Vagina (tissue), 2 donors: ENCODE data around the gene WNT9B. TPM values are rescaled to one million over a fixed set of nuclear protein-coding genes. Genes with fewer than 3 reads are reported as not detected.
"Not testable (repeated sequence)": the region's sequence is repeated elsewhere in the genome, so short reads cannot be mapped to it uniquely, and the experiment has no call there.

Source experiments
- DNase-seq, 2 donors: peaks; one replicate each; pipeline ENCODE4 v3.0.0-alpha.2; 2017; ENCODE audit errors: extremely low spot score in 2 of 2
- H3K27ac ChIP-seq: fragments of 200-600 bp; sonication (generic); one replicate; pipeline ENCODE4 v1.5.1; 2019
- H3K27me3 ChIP-seq: fragments of 200-600 bp; sonication (generic); one replicate; pipeline ENCODE4 v1.5.1; 2019
- H3K36me3 ChIP-seq, 2 donors: fragments of 200-600 bp; sonication (generic); one replicate each; pipeline ENCODE4 v1.5.1; 2017 to 2019
- H3K4me1 ChIP-seq: fragments of 200-600 bp; sonication (generic); one replicate; pipeline ENCODE4 v1.5.1; 2019
- H3K4me3 ChIP-seq, 2 donors: fragments of 200-600 bp; sonication (generic); 1 replicate in 1 of 2; 2 replicates in 1 of 2; pipeline ENCODE4 v1.5.1; 2016 to 2019
- H3K9me3 ChIP-seq: fragments of 200-600 bp; sonication (generic); one replicate; pipeline ENCODE4 v1.5.1; 2019
- POLR2A ChIP-seq, 2 donors: fragments of 450-650 bp; IDR thresholded peaks; one replicate each; pipeline ENCODE4 v1.6.1; 2017; ENCODE audit warnings: antibody characterized with exemption in 2 of 2, mild to moderate bottlenecking in 2 of 2, moderate library complexity in 2 of 2
- POLR2AphosphoS5 ChIP-seq, 2 donors: sonication (generic); formaldehyde crosslinking; IDR thresholded peaks; one replicate each; pipeline ENCODE4 v1.9.0; 2017; ENCODE audit warnings: antibody characterized with exemption in 2 of 2, mild to moderate bottlenecking in 2 of 2, low read depth in 1 of 2; ENCODE audit not compliant: insufficient read depth in 1 of 2
- intact Hi-C: fragments of 100-400 bp; cut with DNase I; formaldehyde crosslinking; loops from one replicate; pipeline ENCODE4 v1.15.1; 2023
- total RNA-seq: library from RNA; depleted of rRNA; stranded (reverse); fragments of >200 nt; gene quantifications from one replicate; pipeline ENCODE4 v1.2.3, GENCODE V29; 2016
- TF ChIP-seq, protein P1 (sequence below), 3 experiments: fragments of 450-650 bp in 2 of 3; fragments of 200-600 bp in 1 of 3; sonication (generic) in 1 of 3; IDR thresholded peaks; one replicate each; pipeline ENCODE4 v1.5.1; 2017 to 2019; ENCODE audit warnings: antibody characterized with exemption in 3 of 3, mild to moderate bottlenecking in 2 of 3, moderate library complexity in 2 of 3

WNT9B gene
- total RNA-seq, 1 donor from 2014 or later, result not detected

DNA sequence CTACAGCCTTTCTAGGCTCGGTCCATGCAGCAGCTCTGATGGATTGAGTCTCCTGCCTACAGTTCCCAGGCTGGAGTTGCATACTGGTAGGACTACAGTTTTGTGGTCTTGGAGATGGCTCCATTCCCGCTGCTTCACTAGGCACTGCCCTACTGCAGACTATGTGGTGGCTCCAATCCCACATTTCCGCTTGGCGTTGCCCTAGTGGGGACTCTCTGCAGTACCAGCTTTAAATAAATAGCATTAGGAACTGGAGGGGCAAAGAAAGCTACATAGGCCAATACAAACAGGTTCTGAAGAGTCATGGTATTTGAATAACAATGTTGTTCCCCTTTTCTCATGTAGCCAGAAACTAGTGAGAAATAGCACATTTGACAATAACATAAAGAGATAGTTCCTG is 66.1 kb downstream of the WNT9B start:
- H3K4me1 ChIP-seq, result peaks cover 4% of the 10 kb centered on the region
- DNase-seq, result no peak
- H3K36me3 ChIP-seq, result no peaks in the 10 kb centered on the region
- no peak overlapping the region for H3K4me3 ChIP-seq
- TF ChIP-seq POLR2A (IDR thresholded peaks at IDR 0.05) (no peak), POLR2AphosphoS5 (IDR thresholded peaks at IDR 0.05; ENCODE audit: insufficient read depth in 1 of 2, low read depth in 1 of 2) (no peak)
- TF ChIP-seq, protein P1, sequence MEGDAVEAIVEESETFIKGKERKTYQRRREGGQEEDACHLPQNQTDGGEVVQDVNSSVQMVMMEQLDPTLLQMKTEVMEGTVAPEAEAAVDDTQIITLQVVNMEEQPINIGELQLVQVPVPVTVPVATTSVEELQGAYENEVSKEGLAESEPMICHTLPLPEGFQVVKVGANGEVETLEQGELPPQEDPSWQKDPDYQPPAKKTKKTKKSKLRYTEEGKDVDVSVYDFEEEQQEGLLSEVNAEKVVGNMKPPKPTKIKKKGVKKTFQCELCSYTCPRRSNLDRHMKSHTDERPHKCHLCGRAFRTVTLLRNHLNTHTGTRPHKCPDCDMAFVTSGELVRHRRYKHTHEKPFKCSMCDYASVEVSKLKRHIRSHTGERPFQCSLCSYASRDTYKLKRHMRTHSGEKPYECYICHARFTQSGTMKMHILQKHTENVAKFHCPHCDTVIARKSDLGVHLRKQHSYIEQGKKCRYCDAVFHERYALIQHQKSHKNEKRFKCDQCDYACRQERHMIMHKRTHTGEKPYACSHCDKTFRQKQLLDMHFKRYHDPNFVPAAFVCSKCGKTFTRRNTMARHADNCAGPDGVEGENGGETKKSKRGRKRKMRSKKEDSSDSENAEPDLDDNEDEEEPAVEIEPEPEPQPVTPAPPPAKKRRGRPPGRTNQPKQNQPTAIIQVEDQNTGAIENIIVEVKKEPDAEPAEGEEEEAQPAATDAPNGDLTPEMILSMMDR (IDR thresholded peaks at IDR 0.05), result no peak
- H3K27ac ChIP-seq, result no peak overlapping the region
- H3K27me3 ChIP-seq, result no peaks in the 10 kb centered on the region
- intact Hi-C loops, result no loop called here
- H3K9me3 ChIP-seq, result no peaks in the 10 kb centered on the region

DNA sequence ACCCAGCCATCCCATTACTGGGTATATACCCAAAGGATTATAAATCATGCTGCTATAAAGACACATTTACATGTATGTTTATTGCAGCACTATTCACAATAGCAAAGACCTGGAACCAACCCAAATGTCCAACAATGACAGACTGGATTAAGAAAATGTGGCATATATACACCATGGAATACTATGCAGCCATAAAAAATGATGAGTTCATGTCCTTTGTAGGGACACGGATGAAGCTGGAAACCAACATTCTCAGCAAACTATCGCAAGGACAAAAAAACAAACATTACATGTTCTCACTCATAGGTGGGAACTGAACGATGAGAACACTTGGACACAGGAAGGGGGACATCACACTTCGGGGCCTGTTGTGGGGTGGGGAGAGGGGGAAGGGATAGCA is 70.6 kb downstream of the WNT9B start:
- H3K9me3 ChIP-seq, H3K36me3 ChIP-seq, intact Hi-C loops, H3K27ac ChIP-seq, H3K27me3 ChIP-seq, DNase-seq: not testable (repeated sequence)
- Histone ChIP-seq H3K4me1 (peaks cover 39% of the 10 kb centered on the region), H3K4me3 (peak overlapping the region in 1 of 2 donors; percentile 74)

DNA sequence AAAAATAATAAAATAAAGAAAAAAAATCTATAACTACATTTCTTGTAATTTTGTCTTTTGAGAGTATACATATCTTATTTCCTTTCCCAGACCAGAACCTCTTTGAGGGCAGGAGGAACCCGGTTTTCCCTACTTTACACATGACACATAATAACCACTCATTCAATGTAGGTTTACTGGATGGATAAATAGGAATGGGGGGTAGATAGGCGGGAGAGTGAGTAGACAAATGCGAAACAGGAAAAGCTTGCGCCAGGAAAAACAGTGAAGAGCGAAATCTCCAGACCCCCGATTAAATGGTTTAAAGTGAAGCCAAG is 71.1 kb downstream of the WNT9B start:
- Histone ChIP-seq H3K9me3 (no peaks in the 10 kb centered on the region), H3K4me1 (peaks cover 42% of the 10 kb centered on the region), H3K4me3 (peak overlapping the region; percentile 74 to 94), H3K27me3 (no peaks in the 10 kb centered on the region), H3K27ac (peak overlapping the region; percentile 90), H3K36me3 (no peaks in the 10 kb centered on the region)
- no peak for DNase-seq
- TF ChIP-seq, protein P1 (IDR thresholded peaks at IDR 0.05), result no peak
- TF ChIP-seq POLR2AphosphoS5 (IDR thresholded peaks at IDR 0.05; ENCODE audit: insufficient read depth in 1 of 2, low read depth in 1 of 2), result no peak
- no peak for TF ChIP-seq POLR2A (IDR thresholded peaks at IDR 0.05)
- intact Hi-C loops, result no loop called here

DNA sequence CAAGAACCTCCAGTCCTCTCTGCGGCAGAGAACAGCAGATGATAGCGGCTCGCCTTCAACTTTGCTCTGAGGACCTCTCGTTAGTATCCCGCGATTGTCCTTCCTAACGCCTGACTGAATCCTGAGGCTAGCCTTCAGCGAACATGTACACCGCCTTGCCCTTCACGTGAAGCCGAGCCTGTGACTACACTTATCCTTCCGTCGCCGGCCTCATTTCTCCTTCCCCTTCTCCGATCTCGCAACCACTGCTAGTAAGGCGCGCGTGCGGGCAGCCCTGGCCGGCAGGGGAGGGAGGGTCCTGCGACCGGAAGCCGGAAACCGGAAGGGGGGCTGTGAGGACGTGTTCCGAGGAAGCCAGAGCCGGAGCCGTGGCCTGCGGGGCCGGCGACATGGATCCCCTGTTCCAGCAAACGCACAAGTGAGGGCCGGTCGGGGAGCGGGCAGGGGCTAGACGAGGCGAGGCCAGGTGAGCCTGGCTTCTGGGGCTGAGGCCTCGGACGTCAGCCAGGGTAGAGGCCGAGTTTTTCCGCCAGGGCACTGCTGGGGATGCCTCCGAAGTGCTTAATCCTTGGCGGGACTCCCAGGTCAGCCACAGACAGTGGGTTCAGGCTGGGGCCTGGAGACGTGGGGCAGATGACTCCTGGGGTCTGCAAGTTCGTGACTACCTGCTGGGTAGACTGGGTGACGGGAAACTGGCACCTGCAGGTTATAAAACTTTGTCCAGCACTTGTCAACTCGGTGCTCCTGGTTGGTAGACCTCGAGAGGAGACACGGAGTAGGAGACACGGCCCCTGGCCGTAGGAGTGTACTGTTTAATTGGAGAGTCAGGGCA is 71.6 kb downstream of the WNT9B start, which contains the start of gene GOSR2:
TSS of gene GOSR2 (plus strand) at position 357 of the 832 bp plus-strand sequence. CDS start at position 390, 33 bp downstream.
- DNase-seq, result no peak
- H3K9me3 ChIP-seq, result no peaks in the 10 kb centered on the region
- intact Hi-C loops, result no loop called here
- H3K4me3 ChIP-seq, result peak within 1 kb of the TSS; percentile 74 to 94
- TF ChIP-seq POLR2A (IDR thresholded peaks at IDR 0.05) (peak in 1 of 2 donors; percentile 56), POLR2AphosphoS5 (IDR thresholded peaks at IDR 0.05; ENCODE audit: insufficient read depth in 1 of 2, low read depth in 1 of 2) (peak; percentile 88 to 93)
- TF ChIP-seq, protein P1 (IDR thresholded peaks at IDR 0.05), result no peak
- peaks cover 48% of the 10 kb centered on the region for H3K4me1 ChIP-seq
- H3K27ac ChIP-seq, result peak within 1 kb of the TSS; percentile 90
- H3K27me3 ChIP-seq, result no peaks in the 10 kb centered on the region
- no peaks in the 10 kb centered on the region for H3K36me3 ChIP-seq

DNA sequence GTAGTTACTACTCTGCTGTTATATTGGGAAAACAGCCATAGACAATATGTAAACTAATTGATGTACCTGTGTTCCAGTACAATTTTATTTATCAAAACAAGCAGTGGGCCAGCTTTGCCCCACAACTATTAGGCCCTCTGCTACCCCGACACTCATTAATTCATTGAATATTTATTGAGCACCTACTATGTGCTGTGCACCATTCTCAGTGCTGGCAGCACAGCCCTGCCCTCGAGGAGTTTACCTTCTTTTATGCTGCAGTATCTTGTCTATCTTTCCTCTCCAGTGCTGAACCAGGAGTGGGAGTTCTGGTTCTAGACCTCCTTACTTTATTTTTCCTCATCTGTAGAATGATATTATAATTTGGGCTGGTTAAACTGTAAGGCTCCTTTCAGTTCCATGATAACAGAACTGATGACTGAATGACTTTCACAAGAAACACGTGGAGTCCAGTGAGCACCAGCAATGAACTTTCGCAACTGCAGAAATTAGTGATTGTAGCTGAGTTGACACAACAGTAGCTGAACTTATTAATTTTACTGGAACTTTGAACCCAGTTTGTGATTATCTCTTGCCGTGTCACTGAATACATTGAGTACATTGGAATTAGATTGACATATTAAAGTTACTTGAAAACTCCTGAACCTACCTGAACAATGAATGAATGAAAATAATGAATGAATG is 73.9 kb downstream of the WNT9B start:
- no peaks in the 10 kb centered on the region for H3K9me3 ChIP-seq
- no peak overlapping the region for H3K27ac ChIP-seq
- no peak for DNase-seq
- intact Hi-C loops, result no loop called here
- TF ChIP-seq, protein P1 (IDR thresholded peaks at IDR 0.05), result no peak
- TF ChIP-seq POLR2AphosphoS5 (IDR thresholded peaks at IDR 0.05; ENCODE audit: insufficient read depth in 1 of 2, low read depth in 1 of 2) (no peak), POLR2A (IDR thresholded peaks at IDR 0.05) (no peak)
- no peaks in the 10 kb centered on the region for H3K27me3 ChIP-seq
- no peak overlapping the region for H3K4me3 ChIP-seq
- H3K4me1 ChIP-seq, result peaks cover 61% of the 10 kb centered on the region
- peaks cover 0 to 9% of the 10 kb centered on the region in 2 donors for H3K36me3 ChIP-seq
